IgD-negative memory B cell (primary cell): ENCODE measurements around the gene CFAP91. TPM values are rescaled to one million over a fixed set of nuclear protein-coding genes. Genes with fewer than 3 reads are reported as not detected.

Experiments used
- H3K27ac Mint-ChIP-seq, 3 donors: one replicate each; pipeline ENCODE4 v1.8.0; 2020 to 2022; ENCODE audit warnings: mild to moderate bottlenecking in 3 of 3, mixed read lengths in 3 of 3, moderate library complexity in 1 of 3
- H3K27me3 Mint-ChIP-seq: one replicate; pipeline ENCODE4 v1.8.0; 2021; ENCODE audit warnings: mixed read lengths
- H3K36me3 Mint-ChIP-seq: one replicate; pipeline ENCODE4 v1.8.0; 2020; ENCODE audit warnings: mild to moderate bottlenecking, mixed read lengths
- H3K4me1 Mint-ChIP-seq, 3 donors: one replicate each; pipeline ENCODE4 v1.8.0; 2020 to 2022; ENCODE audit warnings: mixed read lengths in 3 of 3, mild to moderate bottlenecking in 1 of 3
- H3K4me3 Mint-ChIP-seq, 4 donors: one replicate each; pipeline ENCODE4 v1.8.0; 2020 to 2022; ENCODE audit warnings: mild to moderate bottlenecking in 4 of 4, mixed read lengths in 4 of 4, moderate library complexity in 3 of 4
- H3K9me3 Mint-ChIP-seq, 3 donors: one replicate each; pipeline ENCODE4 v1.8.0; 2020 to 2021; ENCODE audit warnings: mixed read lengths in 3 of 3, mild to moderate bottlenecking in 1 of 3
- polyA plus RNA-seq: library from polyadenylated mRNA; unstranded; fragments of 300-500 nt; fragmentation: Illumina TruSeq; gene quantifications from one replicate; pipeline ENCODE4 v1.2.3, GENCODE V29; 2021

CFAP91 gene
- polyA plus RNA-seq, 1 donor from 2014 or later, result not detected

DNA sequence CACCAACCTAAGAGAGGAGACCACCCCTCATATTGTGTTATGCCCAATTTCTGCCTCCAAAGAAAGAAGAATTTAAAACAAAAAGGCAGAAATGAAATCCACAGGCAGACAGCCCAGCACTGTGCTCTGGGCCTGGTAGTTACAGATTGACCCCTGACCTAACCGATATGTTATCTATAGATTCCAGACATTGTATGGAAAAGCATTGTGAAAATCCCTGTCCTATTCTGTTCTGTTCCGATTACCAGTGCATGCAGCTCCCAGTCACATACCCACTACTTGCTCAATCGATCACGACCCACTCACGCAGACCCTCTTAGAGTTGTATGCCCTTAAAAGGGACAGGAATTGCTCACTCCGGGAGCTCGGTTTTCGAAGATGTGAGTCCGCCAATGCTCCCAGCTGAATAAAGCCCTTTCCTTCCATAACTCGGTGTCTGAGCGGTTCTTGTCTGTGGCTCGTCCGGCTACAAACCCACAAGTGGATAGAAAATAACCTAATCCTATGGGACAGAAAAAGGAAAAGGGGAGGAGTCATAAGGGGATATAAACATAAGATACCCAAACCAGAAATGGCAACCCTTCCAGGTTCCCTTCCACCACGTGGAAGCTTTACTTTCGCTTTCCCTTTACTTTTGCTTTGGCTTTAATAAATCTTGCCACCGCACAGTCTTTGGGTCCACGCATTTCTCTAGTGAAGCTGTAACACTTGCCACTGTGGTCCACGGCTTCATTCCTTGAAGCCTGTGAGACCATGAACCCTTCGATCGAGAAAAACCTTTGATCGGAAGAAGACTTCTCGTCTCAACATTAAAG, 1.7 kb upstream of the CFAP91 start:
- peak overlapping the region; percentile 81 to 95 (median 89) for H3K27ac Mint-ChIP-seq
- peak overlapping the region; percentile 46 to 74 (median 60) for H3K4me3 Mint-ChIP-seq
- peaks cover 21 to 34% (median 30%) of the 10 kb centered on the region in 3 donors for H3K4me1 Mint-ChIP-seq

DNA sequence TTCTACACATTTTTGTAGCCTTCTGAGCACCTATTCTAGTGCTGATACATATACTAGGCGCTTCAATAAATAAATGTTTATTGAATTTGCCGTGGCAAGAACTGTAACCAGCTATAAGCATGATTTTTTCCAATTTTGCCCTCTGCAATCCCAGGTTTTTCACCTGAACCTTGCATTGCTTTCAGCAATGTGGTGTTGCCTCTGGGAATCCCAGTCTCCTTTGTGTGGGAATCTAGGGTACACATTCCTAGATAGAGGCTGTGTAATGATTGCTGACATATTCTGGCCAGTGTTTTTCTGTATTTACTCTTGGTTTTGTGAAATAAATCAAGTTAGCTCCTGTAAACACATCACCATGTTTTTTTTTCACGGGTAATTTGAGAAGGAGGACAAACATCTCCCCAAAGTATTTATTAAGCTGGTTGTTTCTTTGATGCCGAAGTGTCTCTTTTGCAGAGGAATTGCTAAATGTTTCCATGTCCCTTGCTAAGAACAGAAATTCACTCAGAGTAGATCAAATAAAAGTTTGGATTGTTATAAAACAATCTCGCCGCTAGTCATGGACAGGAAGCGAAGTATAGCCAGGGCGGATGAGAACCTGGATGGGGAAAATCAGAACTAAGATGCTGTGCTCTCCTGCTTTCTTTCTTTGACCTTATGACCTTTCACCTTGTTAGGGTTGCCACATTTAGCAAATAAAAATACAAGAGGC, 1.2 kb downstream of the CFAP91 start:
- no peaks in the 10 kb centered on the region for H3K9me3 Mint-ChIP-seq
- H3K4me1 Mint-ChIP-seq, result peaks cover 15 to 26% (median 20%) of the 10 kb centered on the region in 3 donors
- H3K27me3 Mint-ChIP-seq, result peaks cover 1% of the 10 kb centered on the region
- peak overlapping the region; percentile 53 to 90 (median 71) for H3K27ac Mint-ChIP-seq
- H3K4me3 Mint-ChIP-seq, result peak overlapping the region; percentile 78 to 94 (median 90)
- H3K36me3 Mint-ChIP-seq, result no peaks in the 10 kb centered on the region

More for the DNA sequence above, 1.7 kb upstream of the CFAP91 start:
- Mint-ChIP-seq H3K36me3 (no peaks in the 10 kb centered on the region), H3K27me3 (peaks cover 1% of the 10 kb centered on the region), H3K9me3 (no peaks in the 10 kb centered on the region)

DNA sequence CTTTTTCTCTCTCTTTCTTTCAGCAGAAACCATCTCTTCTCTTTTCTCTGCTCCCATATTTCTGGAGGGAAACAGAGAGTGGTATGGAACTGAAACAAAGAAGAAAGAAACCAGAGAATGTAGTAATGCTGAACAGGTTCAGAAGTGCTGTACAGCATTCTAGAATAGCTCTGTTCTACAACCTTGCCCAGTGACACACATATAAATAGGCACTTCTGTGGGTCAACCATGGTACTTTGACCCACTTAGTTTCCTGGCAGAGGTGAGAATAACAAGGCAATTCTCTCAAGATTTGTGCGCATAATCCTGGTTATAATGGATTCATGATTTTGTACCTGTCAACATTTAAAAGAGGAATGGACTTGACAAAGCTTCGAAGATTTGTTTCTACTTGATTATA, 12.3 kb downstream of the CFAP91 start:
- H3K27me3 Mint-ChIP-seq, result no peaks in the 10 kb centered on the region
- H3K36me3 Mint-ChIP-seq, result no peaks in the 10 kb centered on the region
- no peak overlapping the region for H3K27ac Mint-ChIP-seq
- H3K4me3 Mint-ChIP-seq, result no peak overlapping the region
- no peaks in the 10 kb centered on the region for H3K9me3 Mint-ChIP-seq
- H3K4me1 Mint-ChIP-seq, result no peaks in the 10 kb centered on the region

DNA sequence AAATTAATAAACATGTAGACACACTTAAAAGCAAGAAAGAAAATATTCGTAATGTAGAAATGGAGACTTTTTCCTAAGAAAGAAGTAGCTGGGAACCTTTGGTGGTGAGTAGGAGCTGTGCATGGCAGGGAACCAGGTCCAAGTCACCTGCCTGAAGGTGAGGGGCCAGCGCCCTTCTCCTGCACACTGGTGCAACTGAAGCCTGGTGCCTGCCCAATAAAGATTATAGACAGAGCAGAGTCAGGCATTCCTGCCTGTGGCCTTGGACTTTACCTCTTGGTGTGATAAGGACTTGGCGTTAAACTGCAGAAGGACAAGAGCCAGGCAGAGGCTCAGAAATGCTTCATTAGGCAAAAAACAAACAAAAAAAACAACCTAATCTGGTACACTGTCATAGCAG, 14.2 kb downstream of the CFAP91 start:
- Mint-ChIP-seq H3K4me3 (no peak overlapping the region), H3K9me3 (no peaks in the 10 kb centered on the region), H3K4me1 (peaks cover 0 to 1% (median 0%) of the 10 kb centered on the region in 3 donors), H3K27me3 (no peaks in the 10 kb centered on the region), H3K36me3 (no peaks in the 10 kb centered on the region), H3K27ac (no peak overlapping the region)

DNA sequence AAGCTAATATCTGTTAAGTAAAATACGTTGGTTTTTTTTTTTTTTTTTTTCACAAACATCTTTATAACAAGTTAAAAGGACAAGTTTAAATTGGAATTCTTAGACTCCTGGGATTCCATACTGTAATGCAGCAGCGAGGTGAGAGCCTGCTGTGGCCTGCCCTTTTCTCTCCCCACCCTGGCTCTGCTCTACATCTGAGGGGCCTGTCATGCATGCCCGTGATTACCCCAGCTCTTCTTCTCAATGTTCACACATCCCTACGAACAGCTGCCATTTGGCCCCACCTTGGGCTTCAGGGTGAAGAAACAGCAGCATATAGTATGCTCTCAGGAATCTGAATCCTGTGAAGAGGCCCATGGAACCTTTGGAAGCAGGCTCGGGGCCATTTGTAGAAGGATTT, 14.7 kb downstream of the CFAP91 start:
- no peaks in the 10 kb centered on the region for H3K27me3 Mint-ChIP-seq
- peaks cover 0 to 1% (median 0%) of the 10 kb centered on the region in 3 donors for H3K4me1 Mint-ChIP-seq
- peak overlapping the region in 1 of 3 donors; percentile 47 for H3K27ac Mint-ChIP-seq
- no peak overlapping the region for H3K4me3 Mint-ChIP-seq
- H3K36me3 Mint-ChIP-seq, result no peaks in the 10 kb centered on the region
- H3K9me3 Mint-ChIP-seq, result no peaks in the 10 kb centered on the region

DNA sequence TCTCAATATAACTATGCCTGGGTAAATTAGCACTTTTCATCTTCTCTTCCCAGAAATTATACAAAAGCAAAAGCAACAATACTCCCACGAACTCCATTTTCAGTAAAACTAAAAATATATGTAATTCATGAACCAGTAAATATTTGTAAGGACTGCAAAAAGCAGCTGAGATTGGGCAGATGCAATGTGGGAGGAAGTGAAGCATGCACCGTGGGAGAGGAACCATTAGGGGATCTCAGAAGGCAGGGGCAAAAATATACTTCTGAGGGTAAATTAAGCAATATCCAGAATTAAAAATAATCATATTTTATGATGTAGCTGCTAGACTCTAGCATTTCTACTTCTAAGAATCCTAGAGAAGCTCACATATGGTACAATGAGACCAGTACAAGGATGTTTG, 20.2 kb downstream of the CFAP91 start:
- Mint-ChIP-seq H3K27ac (no peak overlapping the region), H3K36me3 (no peaks in the 10 kb centered on the region), H3K27me3 (no peaks in the 10 kb centered on the region), H3K4me1 (peaks cover 0 to 2% (median 1%) of the 10 kb centered on the region in 3 donors), H3K9me3 (no peaks in the 10 kb centered on the region), H3K4me3 (no peak overlapping the region)

DNA sequence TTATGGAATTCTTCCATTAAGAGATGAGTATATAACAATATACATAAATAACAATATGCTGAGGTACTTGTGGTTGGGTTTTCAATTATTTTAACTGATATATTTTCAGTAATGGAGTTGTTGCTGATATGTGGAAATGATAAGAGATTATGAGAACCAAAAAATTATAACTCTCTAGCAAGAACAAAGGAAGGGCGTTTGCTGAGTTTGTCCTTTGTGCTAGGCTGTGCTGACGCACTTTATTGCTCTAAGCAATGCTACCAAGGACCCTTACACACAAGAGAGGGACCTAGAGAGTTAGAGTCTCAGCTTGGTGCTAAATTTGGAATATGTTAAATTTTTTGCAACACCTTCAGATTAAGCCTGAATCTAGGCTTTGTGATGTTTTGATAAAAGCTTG, 24.1 kb downstream of the CFAP91 start:
- no peaks in the 10 kb centered on the region for H3K9me3 Mint-ChIP-seq
- H3K4me1 Mint-ChIP-seq, result peaks cover 0 to 2% (median under 1%) of the 10 kb centered on the region in 3 donors
- no peak overlapping the region for H3K4me3 Mint-ChIP-seq
- H3K27ac Mint-ChIP-seq, result no peak overlapping the region
- no peaks in the 10 kb centered on the region for H3K36me3 Mint-ChIP-seq
- no peaks in the 10 kb centered on the region for H3K27me3 Mint-ChIP-seq

DNA sequence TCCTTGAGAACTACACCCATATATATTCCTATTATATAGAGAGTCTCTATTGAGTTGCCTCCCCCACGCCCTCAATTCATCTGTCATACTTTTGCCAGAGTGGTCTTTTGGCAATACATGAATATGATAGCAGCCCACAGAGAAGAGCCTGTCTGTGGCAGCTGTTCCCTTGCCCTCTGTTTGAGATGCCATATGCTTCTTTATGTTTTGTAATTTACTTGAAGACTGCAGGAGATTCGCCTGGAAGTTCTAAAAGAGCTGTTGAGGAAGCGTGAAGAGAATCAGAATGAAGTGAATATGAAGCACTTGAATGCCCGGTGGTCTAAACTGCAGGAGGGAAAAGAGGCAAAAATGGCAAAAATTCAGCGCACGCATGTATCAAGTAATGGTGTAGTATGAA, 27.2 kb downstream of the CFAP91 start:
- Mint-ChIP-seq H3K4me3 (no peak overlapping the region), H3K36me3 (no peaks in the 10 kb centered on the region), H3K27me3 (no peaks in the 10 kb centered on the region), H3K27ac (no peak overlapping the region), H3K9me3 (no peaks in the 10 kb centered on the region), H3K4me1 (no peaks in the 10 kb centered on the region)

DNA sequence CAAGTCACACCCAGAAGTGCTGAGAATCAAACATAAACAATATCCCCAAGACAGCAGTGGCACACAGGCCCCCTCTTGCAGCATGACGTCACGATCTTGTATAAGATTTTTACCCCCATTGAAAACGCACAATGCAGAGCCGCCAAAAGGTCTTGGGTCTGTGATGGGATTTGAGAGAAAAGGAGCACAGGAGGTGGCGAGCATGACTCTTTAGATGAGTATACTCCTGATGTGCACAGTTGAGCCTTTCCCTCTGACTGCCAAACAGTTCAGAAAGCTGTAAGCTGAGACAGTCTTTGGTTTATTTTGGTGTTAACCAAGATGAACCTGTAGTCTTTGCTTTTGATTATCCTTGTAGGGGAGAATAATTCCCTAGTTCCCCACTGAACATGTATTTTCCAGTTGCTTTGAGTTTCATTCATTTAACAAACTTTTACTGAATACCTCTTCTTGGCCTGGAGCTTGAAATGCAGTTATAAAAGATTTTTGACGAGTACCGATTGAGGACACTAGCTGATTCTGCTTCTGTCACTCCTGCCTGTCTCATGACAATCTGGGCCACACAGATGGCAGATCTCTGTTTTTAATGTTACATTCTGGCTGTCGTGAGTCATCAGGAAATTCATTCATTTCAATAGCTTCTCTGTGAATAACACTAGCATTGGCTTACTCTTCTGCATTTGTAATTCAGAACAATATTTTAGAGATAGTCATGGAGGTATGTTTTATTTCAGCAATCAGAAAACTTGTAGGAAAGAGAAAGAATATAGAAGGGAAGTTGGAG, 28.9 kb downstream of the CFAP91 start:
- Mint-ChIP-seq H3K4me3 (no peak overlapping the region), H3K27ac (no peak overlapping the region), H3K27me3 (no peaks in the 10 kb centered on the region), H3K9me3 (no peaks in the 10 kb centered on the region), H3K4me1 (no peaks in the 10 kb centered on the region), H3K36me3 (no peaks in the 10 kb centered on the region)

DNA sequence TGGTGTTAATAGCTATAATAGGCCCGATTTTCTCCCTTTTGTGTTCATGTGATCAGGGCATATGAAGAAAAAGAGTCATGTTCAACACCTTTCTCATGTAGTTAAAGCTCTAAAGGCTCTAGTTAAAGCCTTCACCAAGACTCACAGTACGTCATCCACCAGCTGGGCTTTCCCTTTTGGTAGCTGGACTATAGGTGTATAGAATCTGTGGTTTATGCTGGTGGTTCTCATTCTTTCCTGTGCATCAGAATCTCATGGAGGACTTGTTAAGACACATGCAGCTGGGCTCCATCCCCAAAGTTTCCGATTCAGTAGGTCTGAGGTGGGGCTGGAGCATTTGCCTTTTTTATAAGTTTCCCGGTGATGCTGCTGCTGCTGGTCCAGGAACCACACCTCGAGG, 31.0 kb downstream of the CFAP91 start:
- Mint-ChIP-seq H3K27me3 (no peaks in the 10 kb centered on the region), H3K36me3 (no peaks in the 10 kb centered on the region), H3K9me3 (no peaks in the 10 kb centered on the region), H3K27ac (no peak overlapping the region), H3K4me1 (peaks cover 0 to 5% (median 3%) of the 10 kb centered on the region in 3 donors), H3K4me3 (no peak overlapping the region)

DNA sequence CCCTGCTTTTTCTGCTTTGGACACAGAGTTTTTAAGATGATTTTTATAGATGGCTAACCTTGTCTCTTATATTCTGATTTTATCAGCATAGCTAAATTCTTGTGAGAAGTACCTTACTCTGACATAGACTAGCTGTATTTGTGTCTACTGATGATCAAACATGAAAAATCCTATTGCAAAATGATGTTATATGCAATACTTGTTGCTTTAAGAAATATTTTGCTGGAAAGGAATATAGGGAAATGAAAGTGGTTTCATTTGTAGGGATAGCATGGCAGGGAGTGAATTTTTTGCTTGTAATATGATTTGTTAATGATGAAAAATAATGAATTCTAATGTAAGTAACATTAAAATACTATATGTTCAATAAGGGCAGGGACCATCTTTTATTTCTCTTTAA, 35.9 kb downstream of the CFAP91 start:
- no peaks in the 10 kb centered on the region for H3K36me3 Mint-ChIP-seq
- peaks cover 0 to 5% (median 3%) of the 10 kb centered on the region in 3 donors for H3K4me1 Mint-ChIP-seq
- peaks cover 2% of the 10 kb centered on the region for H3K27me3 Mint-ChIP-seq
- H3K27ac Mint-ChIP-seq, result no peak overlapping the region
- H3K9me3 Mint-ChIP-seq, result no peaks in the 10 kb centered on the region
- no peak overlapping the region for H3K4me3 Mint-ChIP-seq

DNA sequence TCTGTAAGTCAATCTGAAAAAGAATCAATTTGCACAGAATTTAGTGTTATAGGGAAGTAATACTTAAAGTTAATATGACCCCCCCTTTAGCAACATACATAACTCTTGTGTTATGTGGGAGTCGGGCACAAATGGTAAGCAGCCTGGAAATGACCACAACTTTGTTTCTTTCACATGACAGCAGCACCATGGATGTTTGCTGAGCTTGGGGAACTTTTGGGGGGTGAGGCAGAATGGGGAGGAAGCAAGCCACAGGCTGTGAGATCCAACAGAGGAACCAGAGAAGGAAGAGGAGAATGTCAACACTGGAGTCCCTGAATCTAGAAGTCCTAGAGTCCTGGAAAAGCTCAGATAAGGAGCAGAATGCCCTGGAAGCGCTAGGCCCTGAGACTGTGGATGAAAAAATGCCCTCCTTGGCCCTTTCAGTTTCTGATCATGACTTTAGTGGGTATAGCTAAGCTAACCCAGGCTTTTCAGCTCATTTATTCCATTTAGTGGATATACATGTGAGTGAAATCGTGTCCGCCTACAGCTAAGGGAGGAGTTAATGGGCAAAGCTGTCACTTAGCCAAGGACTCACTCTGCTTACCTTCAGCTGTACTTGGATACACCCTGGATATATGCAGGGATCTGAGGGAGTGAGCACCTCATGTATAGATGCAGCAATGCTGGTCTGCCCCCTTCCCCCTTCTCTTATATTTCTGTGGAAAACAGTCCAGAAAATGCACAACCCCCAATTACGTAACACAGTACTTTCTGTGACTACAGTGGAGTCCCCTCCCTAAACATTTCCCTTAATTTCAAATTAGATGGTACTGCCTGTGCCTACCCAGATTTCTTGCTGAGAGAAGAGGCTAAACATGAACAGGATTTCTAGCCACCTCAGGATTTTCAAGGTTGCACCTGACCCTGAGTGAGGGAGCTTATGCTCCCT, 39.1 kb downstream of the CFAP91 start:
- H3K4me3 Mint-ChIP-seq, result no peak overlapping the region
- peaks cover 2% of the 10 kb centered on the region for H3K27me3 Mint-ChIP-seq
- H3K27ac Mint-ChIP-seq, result no peak overlapping the region
- peaks cover 0 to 5% (median 3%) of the 10 kb centered on the region in 3 donors for H3K4me1 Mint-ChIP-seq
- H3K9me3 Mint-ChIP-seq, result no peaks in the 10 kb centered on the region
- H3K36me3 Mint-ChIP-seq, result peaks cover under 1% of the 10 kb centered on the region

DNA sequence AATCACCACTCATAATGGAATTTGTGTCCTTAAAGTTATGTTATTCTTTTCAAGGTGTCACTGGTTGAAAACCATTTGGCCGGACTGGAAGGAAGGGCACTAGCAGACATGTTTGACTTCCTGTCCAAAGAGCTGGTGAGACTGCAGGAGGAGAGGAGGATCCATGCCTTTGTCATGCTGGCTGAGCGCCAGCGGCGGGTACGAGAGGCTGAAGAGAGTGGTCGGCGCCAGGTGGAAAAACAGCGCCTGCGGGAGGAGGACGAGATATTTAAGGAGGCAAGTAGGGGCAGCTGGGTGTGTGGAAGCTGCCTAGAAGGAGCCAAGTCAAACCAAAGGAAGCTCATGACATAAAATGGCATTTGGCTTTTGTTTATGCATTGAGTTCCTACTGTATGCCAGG, 41.1 kb downstream of the CFAP91 start:
- Mint-ChIP-seq H3K4me3 (no peak overlapping the region), H3K9me3 (no peaks in the 10 kb centered on the region), H3K27me3 (peaks cover 2% of the 10 kb centered on the region), H3K27ac (peak overlapping the region in 1 of 3 donors; percentile 27), H3K36me3 (peaks cover 2% of the 10 kb centered on the region), H3K4me1 (no peaks in the 10 kb centered on the region)

DNA sequence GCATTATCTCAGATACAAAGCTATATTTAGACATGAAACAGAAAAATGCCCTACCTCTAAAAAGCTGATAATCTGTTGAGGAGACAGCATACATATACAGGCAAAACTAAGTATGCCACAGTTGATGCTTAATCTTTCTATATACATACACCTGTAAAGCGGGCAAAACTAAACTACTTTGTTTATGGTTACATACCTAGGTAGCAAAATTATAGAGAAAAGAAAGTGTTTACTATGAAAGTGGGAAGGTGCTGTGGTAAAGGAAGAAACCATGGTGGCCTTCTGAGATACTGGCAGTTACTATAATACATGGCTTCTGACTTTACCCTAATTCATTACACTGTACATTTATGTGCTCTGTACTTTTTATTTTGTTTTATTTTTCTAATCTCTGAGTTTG, 43.1 kb downstream of the CFAP91 start:
- Mint-ChIP-seq H3K27me3 (peaks cover 2% of the 10 kb centered on the region), H3K4me1 (no peaks in the 10 kb centered on the region), H3K9me3 (peaks cover 0 to 2% (median 0%) of the 10 kb centered on the region in 3 donors), H3K4me3 (no peak overlapping the region), H3K36me3 (peaks cover 2% of the 10 kb centered on the region), H3K27ac (no peak overlapping the region)
